CD14-positive monocyte (primary cell): Measurements from ENCODE around the gene RNF225. TPM values are rescaled to one million over a fixed set of nuclear protein-coding genes. Genes with fewer than 3 reads are reported as not detected.

Experiments
- DNase-seq, 3 donors: peaks; one replicate each; pipeline ENCODE4 v3.0.0-alpha.2; 2011 to 2022
- H2AFZ ChIP-seq: 2 replicates; pipeline ENCODE4 v1.6.0; 2012; ENCODE audit warnings: mild to moderate bottlenecking, low read depth, low read length, inconsistent platforms; ENCODE audit not compliant: insufficient read depth, poor library complexity, severe bottlenecking
- H3K27ac ChIP-seq, 2 donors: 1 replicate in 1 of 2; 2 replicates in 1 of 2; pipeline ENCODE4 v1.5.1; 2012 to 2013; ENCODE audit warnings: low read length in 2 of 2, control low read depth in 1 of 2, inconsistent platforms in 1 of 2, low read depth in 1 of 2, mild to moderate bottlenecking in 1 of 2
- H3K27me3 ChIP-seq, 2 donors: one replicate each; pipeline versions ENCODE4 v1.6.0 to v1.6.1; 2011 to 2013; ENCODE audit warnings: low read length in 2 of 2; ENCODE audit not compliant: control insufficient read depth in 2 of 2, insufficient read depth in 2 of 2
- H3K36me3 ChIP-seq, 2 donors: replicated peaks in 1 of 2; 1 replicate in 1 of 2; 2 replicates in 1 of 2; pipeline versions ENCODE4 v1.5.1 to v1.6.1; 2012 to 2013; ENCODE audit warnings: low read length in 2 of 2, control low read depth in 1 of 2, inconsistent platforms in 1 of 2, mild to moderate bottlenecking in 1 of 2; ENCODE audit not compliant: insufficient read depth in 2 of 2, control insufficient read depth in 1 of 2
- H3K4me1 ChIP-seq, 2 donors: 1 replicate in 1 of 2; 2 replicates in 1 of 2; pipeline versions ENCODE4 v1.5.1 to v1.6.1; 2012 to 2013; ENCODE audit warnings: low read length in 2 of 2, control low read depth in 1 of 2, inconsistent platforms in 1 of 2, mild to moderate bottlenecking in 1 of 2, moderate library complexity in 1 of 2; ENCODE audit not compliant: insufficient read depth in 2 of 2, control insufficient read depth in 1 of 2
- H3K4me2 ChIP-seq: replicated peaks from 2 replicates; pipeline ENCODE3; 2012; ENCODE audit warnings: low read length, moderate library complexity, mild to moderate bottlenecking; ENCODE audit not compliant: poor library complexity, severe bottlenecking; ENCODE audit errors: extremely low read depth
- H3K4me3 ChIP-seq, 3 experiments: fragments of 200-600 bp in 1 of 3; sonication (generic) in 1 of 3; replicated peaks in 1 of 3; 1 replicate in 2 of 3; 2 replicates in 1 of 3; pipeline ENCODE4 v1.5.1; 2011 to 2013; ENCODE audit warnings: low read length in 3 of 3, mild to moderate bottlenecking in 3 of 3, control low read depth in 2 of 3, low read depth in 2 of 3, inconsistent platforms in 1 of 3, moderate library complexity in 1 of 3
- H3K79me2 ChIP-seq: 2 replicates; pipeline ENCODE4 v1.6.0; 2012; ENCODE audit warnings: mild to moderate bottlenecking, control low read depth, inconsistent platforms, low read length, moderate library complexity; ENCODE audit not compliant: insufficient read depth
- H3K9ac ChIP-seq: 2 replicates; pipeline ENCODE4 v1.6.0; 2017; ENCODE audit warnings: low read length, mild to moderate bottlenecking; ENCODE audit not compliant: insufficient read depth, poor library complexity, severe bottlenecking
- H3K9me3 ChIP-seq, 2 donors: replicated peaks in 1 of 2; 1 replicate in 1 of 2; 2 replicates in 1 of 2; pipeline versions ENCODE4 v1.5.1 to v1.6.1; 2012 to 2013; ENCODE audit warnings: low read length in 2 of 2, control low read depth in 1 of 2; ENCODE audit not compliant: control insufficient read depth in 1 of 2, insufficient read depth in 1 of 2
- H4K20me1 ChIP-seq: 2 replicates; pipeline ENCODE4 v1.6.0; 2012; ENCODE audit warnings: mild to moderate bottlenecking, low read length, control low read depth, moderate library complexity; ENCODE audit not compliant: insufficient read depth
- H3K27ac Mint-ChIP-seq, 7 donors: one replicate each; pipeline ENCODE4 v1.8.0; 2020; ENCODE audit warnings: mild to moderate bottlenecking in 7 of 7, mixed read lengths in 7 of 7, moderate library complexity in 6 of 7, inconsistent platforms in 2 of 7
- H3K27me3 Mint-ChIP-seq, 3 donors: one replicate each; pipeline ENCODE4 v1.8.0; 2021 to 2022; ENCODE audit warnings: low read depth in 3 of 3, mild to moderate bottlenecking in 3 of 3, mixed read lengths in 3 of 3, moderate library complexity in 3 of 3, inconsistent platforms in 1 of 3
- H3K36me3 Mint-ChIP-seq, 2 donors: one replicate each; pipeline ENCODE4 v1.8.0; 2020; ENCODE audit warnings: mixed read lengths in 2 of 2, inconsistent platforms in 1 of 2, mild to moderate bottlenecking in 1 of 2
- H3K4me1 Mint-ChIP-seq: one replicate; pipeline ENCODE4 v1.8.0; 2020; ENCODE audit warnings: mild to moderate bottlenecking, mixed read lengths
- H3K4me3 Mint-ChIP-seq, 2 donors: one replicate each; pipeline ENCODE4 v1.8.0; 2020; ENCODE audit warnings: mild to moderate bottlenecking in 2 of 2, mixed read lengths in 2 of 2, moderate library complexity in 1 of 2
- H3K9me3 Mint-ChIP-seq, 7 donors: one replicate each; pipeline ENCODE4 v1.8.0; 2020 to 2022; ENCODE audit warnings: mixed read lengths in 7 of 7, mild to moderate bottlenecking in 6 of 7, moderate library complexity in 6 of 7, inconsistent platforms in 2 of 7
- WGBS: methylation state at CpG from one replicate; pipeline ENCODE4 v1.1.5; 2013; ENCODE audit warnings: missing lambda C conversion rate; ENCODE audit not compliant: insufficient coverage; 5-methylcytosine and 5-hydroxymethylcytosine counted together
- intact Hi-C, 2 donors: fragments of 100-400 bp; cut with micrococcal nuclease; formaldehyde crosslinking; loops; one replicate each; pipeline versions ENCODE4 v1.15.0 to v1.15.1; 2023
- polyA plus RNA-seq, 3 donors: library from polyadenylated mRNA; depleted of rRNA in 1 of 3; unstranded in 2 of 3; stranded (reverse) in 1 of 3; fragments of 300-500 nt in 2 of 3; fragments of >200 nt in 1 of 3; fragmentation: Illumina TruSeq in 2 of 3; gene quantifications; 1 replicate in 2 of 3; 2 replicates in 1 of 3; pipeline ENCODE4 v1.2.3, GENCODE V29; 2012 to 2021
- TF ChIP-seq, protein P1 (sequence below): fragments of 200-600 bp; IDR thresholded peaks from one replicate; pipeline ENCODE4 v1.8.0; 2022; ENCODE audit warnings: antibody characterized with exemption, mild to moderate bottlenecking

The RNF225 gene
- polyA plus RNA-seq, 3 donors = not detected

- Mint-ChIP-seq H3K36me3 (peaks cover 8 to 18% of the 10 kb centered on the region in 2 donors), H3K27ac (no peak overlapping the region), H3K4me1 (peaks cover 33% of the 10 kb centered on the region), H3K27me3 (peaks cover 23 to 56% (median 31%) of the 10 kb centered on the region in 3 donors), H3K9me3 (peaks cover 0 to 12% (median 7%) of the 10 kb centered on the region in 7 donors), H3K4me3 (no peak overlapping the region)
- no peaks in the 10 kb centered on the region for H3K79me2 ChIP-seq
- no peaks in the 10 kb centered on the region for H4K20me1 ChIP-seq
- no peak for DNase-seq
- H3K27me3 ChIP-seq = peaks cover 6 to 41% of the 10 kb centered on the region in 2 donors
- TF ChIP-seq, protein P1, sequence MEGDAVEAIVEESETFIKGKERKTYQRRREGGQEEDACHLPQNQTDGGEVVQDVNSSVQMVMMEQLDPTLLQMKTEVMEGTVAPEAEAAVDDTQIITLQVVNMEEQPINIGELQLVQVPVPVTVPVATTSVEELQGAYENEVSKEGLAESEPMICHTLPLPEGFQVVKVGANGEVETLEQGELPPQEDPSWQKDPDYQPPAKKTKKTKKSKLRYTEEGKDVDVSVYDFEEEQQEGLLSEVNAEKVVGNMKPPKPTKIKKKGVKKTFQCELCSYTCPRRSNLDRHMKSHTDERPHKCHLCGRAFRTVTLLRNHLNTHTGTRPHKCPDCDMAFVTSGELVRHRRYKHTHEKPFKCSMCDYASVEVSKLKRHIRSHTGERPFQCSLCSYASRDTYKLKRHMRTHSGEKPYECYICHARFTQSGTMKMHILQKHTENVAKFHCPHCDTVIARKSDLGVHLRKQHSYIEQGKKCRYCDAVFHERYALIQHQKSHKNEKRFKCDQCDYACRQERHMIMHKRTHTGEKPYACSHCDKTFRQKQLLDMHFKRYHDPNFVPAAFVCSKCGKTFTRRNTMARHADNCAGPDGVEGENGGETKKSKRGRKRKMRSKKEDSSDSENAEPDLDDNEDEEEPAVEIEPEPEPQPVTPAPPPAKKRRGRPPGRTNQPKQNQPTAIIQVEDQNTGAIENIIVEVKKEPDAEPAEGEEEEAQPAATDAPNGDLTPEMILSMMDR = no peak
- peaks cover 0 to 5% of the 10 kb centered on the region in 2 donors for H3K36me3 ChIP-seq
- intact Hi-C loops = no loop called here
- no peak overlapping the region for H3K27ac ChIP-seq
- H3K9ac ChIP-seq = no peak overlapping the region
- H3K4me3 ChIP-seq = no peak overlapping the region
- H3K4me2 ChIP-seq = no peak overlapping the region
- H3K9me3 ChIP-seq = peaks cover 0 to 8% of the 10 kb centered on the region in 2 donors
- no peak overlapping the region for H2AFZ ChIP-seq
- 92% methylated on average over 17 of the region's 23 CpGs for WGBS
- H3K4me1 ChIP-seq = peaks cover 20 to 40% of the 10 kb centered on the region in 2 donors
Measured at GRCh38 chr19:58351990-58352755, 43.3 kb upstream of the RNF225 start.

GRCh38 chr19:58352760-58353671, 42.4 kb upstream of the RNF225 start, which contains the start of gene A1BG:
Gene A1BG, minus strand, starts transcription at chr19:58353492. Its CDS starts 55 bp downstream, at chr19:58353437.
- peaks cover 18 to 34% of the 10 kb centered on the region in 2 donors for H3K4me1 ChIP-seq
- no peak within 1 kb of the TSS for H3K9ac ChIP-seq
- H3K4me1 Mint-ChIP-seq = peaks cover 31% of the 10 kb centered on the region
- H3K4me3 ChIP-seq = no peak within 1 kb of the TSS
- TF ChIP-seq, protein P1 = no peak
- no peak within 1 kb of the TSS for H3K4me3 Mint-ChIP-seq
- intact Hi-C loops = no loop called here
- 97% methylated on average over 16 of the region's 26 CpGs for WGBS
- H4K20me1 ChIP-seq = no peaks in the 10 kb centered on the region
- peaks cover 0 to 5% of the 10 kb centered on the region in 2 donors for H3K36me3 ChIP-seq
- no peak for DNase-seq
- peaks cover 28 to 60% (median 34%) of the 10 kb centered on the region in 3 donors for H3K27me3 Mint-ChIP-seq
- peaks cover 6 to 42% of the 10 kb centered on the region in 2 donors for H3K27me3 ChIP-seq
- H3K9me3 Mint-ChIP-seq = peaks cover 0 to 17% (median 6%) of the 10 kb centered on the region in 7 donors
- H3K9me3 ChIP-seq = peaks cover 0 to 8% of the 10 kb centered on the region in 2 donors
- H2AFZ ChIP-seq = no peak within 1 kb of the TSS
- H3K79me2 ChIP-seq = no peaks in the 10 kb centered on the region
- H3K4me2 ChIP-seq = no peak within 1 kb of the TSS
- H3K27ac Mint-ChIP-seq = no peak within 1 kb of the TSS
- no peak within 1 kb of the TSS for H3K27ac ChIP-seq
- H3K36me3 Mint-ChIP-seq = peaks cover 8 to 18% of the 10 kb centered on the region in 2 donors
